ENCODE measurements around the gene ATOX1.

- TF ChIP-seq CTCF (conservative IDR thresholded peaks at IDR 0.05; ENCODE audit: low read depth in 2 of 2), result no peak
- TF ChIP-seq REST (IDR thresholded peaks at IDR 0.05; ENCODE audit: unreplicated experiment), result no peak
- TF ChIP-seq POLR2AphosphoS5 (IDR thresholded peaks at IDR 0.05; ENCODE audit: low read depth), result no peak
- no peak for TF ChIP-seq EZH2phosphoT487 (IDR thresholded peaks at IDR 0.05; ENCODE audit: unreplicated experiment)
- no peak for TF ChIP-seq EZH2 (IDR thresholded peaks at IDR 0.05; ENCODE audit: low read depth, unreplicated experiment)
- TF ChIP-seq STAT1 (IDR thresholded peaks at IDR 0.05; ENCODE audit: unreplicated experiment), result no peak
- no peak for TF ChIP-seq JUNB (IDR thresholded peaks at IDR 0.05; ENCODE audit: unreplicated experiment)
- no peak for TF ChIP-seq ZNF114 (CRISPR knock-in tag; IDR thresholded peaks at IDR 0.05)
- no peak for TF ChIP-seq CREB1 (CRISPR knock-in tag; IDR thresholded peaks at IDR 0.05; ENCODE audit: low read depth)
- TF ChIP-seq, protein P1, sequence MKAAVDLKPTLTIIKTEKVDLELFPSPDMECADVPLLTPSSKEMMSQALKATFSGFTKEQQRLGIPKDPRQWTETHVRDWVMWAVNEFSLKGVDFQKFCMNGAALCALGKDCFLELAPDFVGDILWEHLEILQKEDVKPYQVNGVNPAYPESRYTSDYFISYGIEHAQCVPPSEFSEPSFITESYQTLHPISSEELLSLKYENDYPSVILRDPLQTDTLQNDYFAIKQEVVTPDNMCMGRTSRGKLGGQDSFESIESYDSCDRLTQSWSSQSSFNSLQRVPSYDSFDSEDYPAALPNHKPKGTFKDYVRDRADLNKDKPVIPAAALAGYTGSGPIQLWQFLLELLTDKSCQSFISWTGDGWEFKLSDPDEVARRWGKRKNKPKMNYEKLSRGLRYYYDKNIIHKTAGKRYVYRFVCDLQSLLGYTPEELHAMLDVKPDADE (IDR thresholded peaks at IDR 0.05), result no peak
- no peak for TF ChIP-seq ZNF462 (CRISPR knock-in tag; IDR thresholded peaks at IDR 0.05)
Measured at GRCh38 chr5:151787817-151788216, 29.4 kb upstream of the ATOX1 start.

Data from GM23338 (cell line).